ENCODE data around the gene CNTNAP1.
A peak's percentile ranks its signal among the peaks of the same experiment; 100 is the strongest.

Gene CNTNAP1

DNA sequence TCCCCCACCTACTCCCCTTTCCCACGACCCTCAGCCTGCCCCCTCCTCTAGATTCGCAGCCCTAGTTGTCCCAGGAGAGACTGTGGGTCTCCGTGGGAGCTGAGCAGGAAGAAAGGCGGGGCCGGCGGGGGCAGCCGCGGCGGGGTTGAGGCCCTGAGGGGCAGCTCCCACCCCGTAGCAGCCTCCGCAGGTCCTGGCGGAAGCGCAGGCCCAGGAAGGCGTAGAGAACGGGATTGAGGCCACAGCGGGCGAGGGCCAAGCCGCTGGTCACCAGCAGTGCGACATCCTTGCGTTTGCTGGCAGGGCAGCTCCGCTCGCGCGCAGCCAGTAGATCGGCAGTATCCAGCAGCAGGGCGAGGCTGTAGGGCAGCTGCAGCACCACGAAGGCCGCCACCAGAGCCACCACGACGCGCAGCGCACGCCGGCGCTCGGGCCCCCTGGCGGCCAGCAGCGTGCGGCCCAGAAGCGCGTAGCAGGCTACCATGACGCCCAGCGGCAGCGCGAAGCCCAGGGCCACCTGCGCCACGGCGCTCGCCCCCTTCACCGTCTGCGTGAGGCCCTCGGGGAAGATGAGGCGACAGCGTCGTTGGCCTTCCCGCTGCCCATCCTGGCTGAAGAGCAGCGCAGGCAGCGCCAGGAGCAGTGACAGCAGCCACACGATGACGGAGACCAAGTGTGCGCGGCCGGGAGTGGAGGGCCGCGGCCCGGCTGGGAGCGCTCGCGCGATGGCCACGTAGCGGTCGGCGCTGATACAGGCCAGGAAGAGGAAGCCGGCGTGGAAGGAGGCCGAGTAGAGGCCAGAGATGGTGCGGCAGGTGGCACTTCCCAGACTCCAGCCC, 2.6 kb upstream of the CNTNAP1 start:
- TF ChIP-seq, protein P1, sequence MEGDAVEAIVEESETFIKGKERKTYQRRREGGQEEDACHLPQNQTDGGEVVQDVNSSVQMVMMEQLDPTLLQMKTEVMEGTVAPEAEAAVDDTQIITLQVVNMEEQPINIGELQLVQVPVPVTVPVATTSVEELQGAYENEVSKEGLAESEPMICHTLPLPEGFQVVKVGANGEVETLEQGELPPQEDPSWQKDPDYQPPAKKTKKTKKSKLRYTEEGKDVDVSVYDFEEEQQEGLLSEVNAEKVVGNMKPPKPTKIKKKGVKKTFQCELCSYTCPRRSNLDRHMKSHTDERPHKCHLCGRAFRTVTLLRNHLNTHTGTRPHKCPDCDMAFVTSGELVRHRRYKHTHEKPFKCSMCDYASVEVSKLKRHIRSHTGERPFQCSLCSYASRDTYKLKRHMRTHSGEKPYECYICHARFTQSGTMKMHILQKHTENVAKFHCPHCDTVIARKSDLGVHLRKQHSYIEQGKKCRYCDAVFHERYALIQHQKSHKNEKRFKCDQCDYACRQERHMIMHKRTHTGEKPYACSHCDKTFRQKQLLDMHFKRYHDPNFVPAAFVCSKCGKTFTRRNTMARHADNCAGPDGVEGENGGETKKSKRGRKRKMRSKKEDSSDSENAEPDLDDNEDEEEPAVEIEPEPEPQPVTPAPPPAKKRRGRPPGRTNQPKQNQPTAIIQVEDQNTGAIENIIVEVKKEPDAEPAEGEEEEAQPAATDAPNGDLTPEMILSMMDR (IDR thresholded peaks at IDR 0.05; ENCODE audit: insufficient read depth, low read length) = peak; percentile 65
- TF ChIP-seq POLR2AphosphoS5 (IDR thresholded peaks at IDR 0.05; ENCODE audit: low read depth) = peak; percentile 51; the same call in 1 of the 2 replicates
- no peak for TF ChIP-seq GABPA (IDR thresholded peaks at IDR 0.05; ENCODE audit: low read depth)
- TF ChIP-seq SPI1 (IDR thresholded peaks at IDR 0.05; ENCODE audit: borderline replicate concordance, low read depth) = no peak
- peak overlapping the region; percentile 30; the same call in 1 of the 2 replicates for H3K27ac ChIP-seq (replicated peaks)

DNA sequence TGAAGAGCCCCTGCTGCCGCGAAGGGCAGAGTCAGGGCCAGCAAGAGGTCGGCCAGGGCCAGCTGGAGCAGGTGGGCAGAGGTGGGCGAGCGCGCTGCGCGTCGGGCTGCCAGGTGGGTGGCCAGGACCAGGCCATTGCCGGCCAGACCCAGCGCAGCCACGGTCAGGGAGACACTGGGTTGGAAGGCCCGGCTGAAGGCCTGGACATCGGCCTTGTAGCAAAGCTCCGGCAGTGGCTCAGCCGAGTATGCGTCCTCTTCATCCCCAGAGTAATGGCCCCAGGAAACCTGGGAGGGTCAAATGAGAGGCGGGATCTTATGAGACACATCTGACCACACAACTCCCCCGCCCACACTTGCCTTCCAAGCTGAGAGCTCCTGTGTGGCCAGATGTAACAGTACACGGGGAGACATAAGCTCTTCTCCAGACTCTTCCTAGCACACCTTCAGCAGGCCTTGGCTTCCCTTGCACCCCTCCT, 2.0 kb upstream of the CNTNAP1 start:
- no peak for DNase-seq (ENCODE audit: low read depth in 1 of 2, low spot score in 1 of 2)
- Histone ChIP-seq H3K4me3 (replicated peaks; ENCODE audit: insufficient read depth, low read length) (no peak overlapping the region), H3K27me3 (ENCODE audit: insufficient read depth, poor library complexity, severe bottlenecking) (peaks cover 35% of the 10 kb centered on the region), H3K27ac (replicated peaks) (no peak overlapping the region)
- TF ChIP-seq SPI1 (IDR thresholded peaks at IDR 0.05; ENCODE audit: borderline replicate concordance, low read depth) (no peak), POLR2AphosphoS5 (IDR thresholded peaks at IDR 0.05; ENCODE audit: low read depth) (no peak), GABPA (IDR thresholded peaks at IDR 0.05; ENCODE audit: low read depth) (no peak)
- TF ChIP-seq, protein P1 (IDR thresholded peaks at IDR 0.05; ENCODE audit: insufficient read depth, low read length) = no peak
- TF ChIP-seq, protein P2, sequence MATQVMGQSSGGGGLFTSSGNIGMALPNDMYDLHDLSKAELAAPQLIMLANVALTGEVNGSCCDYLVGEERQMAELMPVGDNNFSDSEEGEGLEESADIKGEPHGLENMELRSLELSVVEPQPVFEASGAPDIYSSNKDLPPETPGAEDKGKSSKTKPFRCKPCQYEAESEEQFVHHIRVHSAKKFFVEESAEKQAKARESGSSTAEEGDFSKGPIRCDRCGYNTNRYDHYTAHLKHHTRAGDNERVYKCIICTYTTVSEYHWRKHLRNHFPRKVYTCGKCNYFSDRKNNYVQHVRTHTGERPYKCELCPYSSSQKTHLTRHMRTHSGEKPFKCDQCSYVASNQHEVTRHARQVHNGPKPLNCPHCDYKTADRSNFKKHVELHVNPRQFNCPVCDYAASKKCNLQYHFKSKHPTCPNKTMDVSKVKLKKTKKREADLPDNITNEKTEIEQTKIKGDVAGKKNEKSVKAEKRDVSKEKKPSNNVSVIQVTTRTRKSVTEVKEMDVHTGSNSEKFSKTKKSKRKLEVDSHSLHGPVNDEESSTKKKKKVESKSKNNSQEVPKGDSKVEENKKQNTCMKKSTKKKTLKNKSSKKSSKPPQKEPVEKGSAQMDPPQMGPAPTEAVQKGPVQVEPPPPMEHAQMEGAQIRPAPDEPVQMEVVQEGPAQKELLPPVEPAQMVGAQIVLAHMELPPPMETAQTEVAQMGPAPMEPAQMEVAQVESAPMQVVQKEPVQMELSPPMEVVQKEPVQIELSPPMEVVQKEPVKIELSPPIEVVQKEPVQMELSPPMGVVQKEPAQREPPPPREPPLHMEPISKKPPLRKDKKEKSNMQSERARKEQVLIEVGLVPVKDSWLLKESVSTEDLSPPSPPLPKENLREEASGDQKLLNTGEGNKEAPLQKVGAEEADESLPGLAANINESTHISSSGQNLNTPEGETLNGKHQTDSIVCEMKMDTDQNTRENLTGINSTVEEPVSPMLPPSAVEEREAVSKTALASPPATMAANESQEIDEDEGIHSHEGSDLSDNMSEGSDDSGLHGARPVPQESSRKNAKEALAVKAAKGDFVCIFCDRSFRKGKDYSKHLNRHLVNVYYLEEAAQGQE (IDR thresholded peaks at IDR 0.05; ENCODE audit: insufficient replicate concordance, low read depth) = no peak

More for the DNA sequence above, 2.6 kb upstream of the CNTNAP1 start:
- Histone ChIP-seq H3K27me3 (ENCODE audit: insufficient read depth, poor library complexity, severe bottlenecking) (peaks cover 36% of the 10 kb centered on the region), H3K4me3 (replicated peaks; ENCODE audit: insufficient read depth, low read length) (peak overlapping the region; percentile 28)
- peak in 1 of 2 experiments; percentile 77 for DNase-seq (ENCODE audit: low read depth in 1 of 2, low spot score in 1 of 2)

DNA sequence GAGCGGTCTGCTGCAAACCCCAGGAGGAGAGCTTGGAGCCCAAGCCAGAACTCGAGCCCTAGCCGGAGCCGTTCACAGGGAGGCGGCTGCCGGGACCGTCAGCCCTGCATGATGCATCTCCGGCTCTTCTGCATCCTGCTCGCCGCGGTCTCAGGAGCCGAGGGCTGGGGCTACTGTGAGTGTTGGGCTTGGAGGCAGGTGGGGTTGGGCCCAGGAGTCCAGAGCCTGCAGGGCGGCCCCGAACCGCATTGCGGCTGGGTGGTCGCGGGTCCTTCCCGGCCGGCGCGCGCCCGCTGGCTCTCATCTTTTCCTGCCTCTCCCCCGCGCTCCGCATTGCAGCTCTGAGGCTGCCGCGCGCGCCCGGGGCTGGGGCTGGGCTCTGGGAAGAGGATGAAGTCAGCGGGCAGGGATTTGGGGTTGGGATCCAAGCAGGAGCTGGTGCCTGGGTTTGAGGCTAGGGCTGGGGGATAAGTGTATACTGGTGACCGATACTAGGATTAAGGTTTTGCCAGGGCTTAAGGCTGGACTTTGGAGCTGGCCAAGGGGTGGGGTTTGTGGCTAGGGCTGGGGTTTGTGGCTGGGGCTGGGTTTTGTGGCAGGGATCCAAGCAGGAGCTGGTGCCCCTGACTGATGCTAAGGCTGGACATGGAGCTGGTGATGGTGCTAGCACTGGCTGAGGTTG, 532 bp downstream of the CNTNAP1 start:
- DNase-seq (ENCODE audit: low read depth in 1 of 2, low spot score in 1 of 2) = peak in 1 of 2 experiments; percentile 25
- H3K27me3 ChIP-seq (ENCODE audit: insufficient read depth, poor library complexity, severe bottlenecking) = peaks cover 23% of the 10 kb centered on the region
- TF ChIP-seq, protein P2 (IDR thresholded peaks at IDR 0.05; ENCODE audit: insufficient replicate concordance, low read depth) = no peak
- TF ChIP-seq GABPA (IDR thresholded peaks at IDR 0.05; ENCODE audit: low read depth) = no peak
- TF ChIP-seq, protein P1 (IDR thresholded peaks at IDR 0.05; ENCODE audit: insufficient read depth, low read length) = no peak
- TF ChIP-seq POLR2AphosphoS5 (IDR thresholded peaks at IDR 0.05; ENCODE audit: low read depth) = no peak
- no peak for TF ChIP-seq SPI1 (IDR thresholded peaks at IDR 0.05; ENCODE audit: borderline replicate concordance, low read depth)
- H3K27ac ChIP-seq (replicated peaks) = no peak overlapping the region
- H3K4me3 ChIP-seq (replicated peaks; ENCODE audit: insufficient read depth, low read length) = peak overlapping the region; percentile 6; the same call in 1 of the 2 replicates
